SK-N-SH (cell line): Measurements from ENCODE around the gene CFAP20DC.

Source experiments
- CTCF ChIP-seq: fragments of 200-600 bp; sonication (generic); IDR thresholded peaks from 2 replicates; pipeline ENCODE4 v1.6.1; 2017; ENCODE audit warnings: antibody characterized with exemption, mild to moderate bottlenecking, moderate library complexity
- EP300 ChIP-seq, 2 experiments: IDR thresholded peaks; 2 replicates each; pipeline versions ENCODE4 v1.4.0 to v1.6.1; 2012; ENCODE audit warnings: borderline replicate concordance in 1 of 2, low read depth in 1 of 2, low read length in 1 of 2
- FOXJ3 ChIP-seq: sonication (generic); formaldehyde crosslinking; IDR thresholded peaks from 2 replicates; pipeline ENCODE4 v1.5.1; 2020; ENCODE audit warnings: mild to moderate bottlenecking, missing genetic modification reagents
- IRF3 ChIP-seq: fragments of 150-350 bp; IDR thresholded peaks from 2 replicates; pipeline ENCODE4 v1.6.1; 2016; ENCODE audit warnings: mild to moderate bottlenecking, low read depth, low read length
- MAX ChIP-seq: IDR thresholded peaks from 2 replicates; pipeline ENCODE4 v1.4.0; 2012; ENCODE audit warnings: low read depth
- MXI1 ChIP-seq: IDR thresholded peaks from 2 replicates; pipeline ENCODE4 v1.6.1; 2012; ENCODE audit warnings: mild to moderate bottlenecking, low read depth, low read length, improper control_type of control experiment
- NRF1 ChIP-seq: IDR thresholded peaks from 2 replicates; pipeline ENCODE4 v1.6.1; 2012; ENCODE audit warnings: low read depth, mild to moderate bottlenecking, low read length
- POLR2AphosphoS5 ChIP-seq: IDR thresholded peaks from 2 replicates; pipeline ENCODE4 v1.6.1; 2012; ENCODE audit warnings: low read depth, low read length
- RCOR1 ChIP-seq: fragments of 150-350 bp; IDR thresholded peaks from 2 replicates; pipeline ENCODE4 v1.6.1; 2017; ENCODE audit warnings: antibody characterized with exemption, low read length
- RFX5 ChIP-seq: IDR thresholded peaks from 2 replicates; pipeline ENCODE4 v1.6.1; 2012; ENCODE audit warnings: mild to moderate bottlenecking, improper control_type of control experiment, low read length
- RXRA ChIP-seq: IDR thresholded peaks from 2 replicates; pipeline ENCODE4 v1.4.0; 2012; ENCODE audit warnings: low read depth, mild to moderate bottlenecking, borderline replicate concordance
- TAF1 ChIP-seq: IDR thresholded peaks from 2 replicates; pipeline ENCODE4 v1.6.1; 2012; ENCODE audit warnings: low read depth, mild to moderate bottlenecking, low read length, moderate library complexity, borderline replicate concordance
- USF2 ChIP-seq: fragments of 150-350 bp; IDR thresholded peaks from 2 replicates; pipeline ENCODE4 v1.6.1; 2017; ENCODE audit warnings: antibody characterized with exemption, low read length, low read depth, borderline replicate concordance

- no peak for TF ChIP-seq FOXJ3 (CRISPR knock-in tag)
- no peak for TF ChIP-seq CTCF
- no peak for TF ChIP-seq MXI1
- TF ChIP-seq TAF1, result no peak
- no peak for TF ChIP-seq EP300 (IDR thresholded peaks at IDR 0.05; ENCODE audit: borderline replicate concordance in 1 of 2, low read depth in 1 of 2, low read length in 1 of 2)
- TF ChIP-seq MAX, result no peak
- TF ChIP-seq RCOR1, result no peak
- no peak for TF ChIP-seq RXRA
- no peak for TF ChIP-seq USF2
- TF ChIP-seq RFX5, result no peak
- TF ChIP-seq IRF3, result no peak
- TF ChIP-seq POLR2AphosphoS5, result no peak
- TF ChIP-seq NRF1, result no peak
Measured at GRCh38 chr3:58704745-58705144, 345.1 kb downstream of the CFAP20DC start.
